ENCODE results near the gene ARNT2. TPM values are rescaled to one million over a fixed set of nuclear protein-coding genes. Genes with fewer than 3 reads are reported as not detected.

The ARNT2 gene
- total RNA-seq, 1 experiment from 2014 or later, result 7.0 TPM

- no peak overlapping the region for H3K4me3 Mint-ChIP-seq
- no peak overlapping the region for H3K27ac Mint-ChIP-seq
These were observed 27.6 kb downstream of the ARNT2 start for GRCh38 chr15:80431635-80432344.

GRCh38 chr15:80432345-80432702 lies 28.1 kb downstream of the ARNT2 start:
- no peak overlapping the region for H3K27ac Mint-ChIP-seq
- H3K9me3 Mint-ChIP-seq, result no peaks in the 10 kb centered on the region
- TF ChIP-seq HMGA2 (CRISPR knock-in tag; IDR thresholded peaks at IDR 0.05), result no peak
- no peak for TF ChIP-seq TEAD4 (CRISPR knock-in tag; IDR thresholded peaks at IDR 0.05)
- no peak for TF ChIP-seq HMGXB4 (CRISPR knock-in tag; IDR thresholded peaks at IDR 0.05)
- no peak for TF ChIP-seq ZBTB21 (CRISPR knock-in tag; IDR thresholded peaks at IDR 0.05; ENCODE audit: borderline replicate concordance)
- no peak overlapping the region for H3K4me3 Mint-ChIP-seq
- CTCF ChIA-PET, result interaction anchor here (1.3 to 1.8 kb wide), 2 partner anchors 14 to 135 kb away, joined by 4 to 9 read pairs; no protein-coding TSS in a partner anchor
- H3K4me1 Mint-ChIP-seq, result peaks cover 2% of the 10 kb centered on the region
- H3K27me3 Mint-ChIP-seq (ENCODE audit: low read depth), result no peaks in the 10 kb centered on the region; the same call in 1 of the 2 replicates
- ATAC-seq (no peak), DNase-seq (ENCODE audit: low spot score) (no peak)
- POLR2A ChIA-PET, result no interaction called here
- H3K36me3 Mint-ChIP-seq, result no peaks in the 10 kb centered on the region

More at GRCh38 chr15:80431635-80432344, 27.6 kb downstream of the ARNT2 start:
- no peak for ATAC-seq
- Mint-ChIP-seq H3K27me3 (ENCODE audit: low read depth) (no peaks in the 10 kb centered on the region; the same call in 1 of the 2 replicates), H3K4me1 (no peaks in the 10 kb centered on the region; the same call in 1 of the 2 replicates), H3K9me3 (no peaks in the 10 kb centered on the region), H3K36me3 (no peaks in the 10 kb centered on the region)
- CTCF ChIA-PET, result interaction anchor here (1.3 to 1.8 kb wide), 2 partner anchors 13 to 136 kb away, joined by 4 to 9 read pairs; no protein-coding TSS in a partner anchor
- TF ChIP-seq ZNF317 (CRISPR knock-in tag; IDR thresholded peaks at IDR 0.05; ENCODE audit: borderline replicate concordance, low read depth) (no peak), ZNF423 (CRISPR knock-in tag; IDR thresholded peaks at IDR 0.05) (peak; percentile 98)
- no peak for DNase-seq (ENCODE audit: low spot score)
- POLR2A ChIA-PET, result interaction anchor here (0.5 kb wide), 1 partner anchor 528 kb away, joined by 4 read pairs; no protein-coding TSS in a partner anchor

- CTCF ChIA-PET, result no interaction called here
- peaks cover 5% of the 10 kb centered on the region for H3K4me1 Mint-ChIP-seq
- ATAC-seq (no peak), DNase-seq (ENCODE audit: low spot score) (no peak)
- POLR2A ChIA-PET, result no interaction called here
- no peaks in the 10 kb centered on the region for H3K9me3 Mint-ChIP-seq
- H3K36me3 Mint-ChIP-seq, result no peaks in the 10 kb centered on the region
- H3K4me3 Mint-ChIP-seq, result no peak overlapping the region
- H3K27ac Mint-ChIP-seq, result no peak overlapping the region
- H3K27me3 Mint-ChIP-seq (ENCODE audit: low read depth), result no peaks in the 10 kb centered on the region; the same call in 1 of the 2 replicates
- TF ChIP-seq JAZF1 (CRISPR knock-in tag; IDR thresholded peaks at IDR 0.05) (no peak), ZNF671 (CRISPR knock-in tag; IDR thresholded peaks at IDR 0.05) (no peak), SMAD3 (CRISPR knock-in tag; IDR thresholded peaks at IDR 0.05; ENCODE audit: borderline replicate concordance) (no peak), ESRRA (CRISPR knock-in tag; IDR thresholded peaks at IDR 0.05; ENCODE audit: borderline replicate concordance) (no peak), ARID4B (CRISPR knock-in tag; IDR thresholded peaks at IDR 0.05; ENCODE audit: borderline replicate concordance) (no peak), E2F4 (CRISPR knock-in tag; IDR thresholded peaks at IDR 0.05; ENCODE audit: borderline replicate concordance, low read depth) (no peak), ZNF281 (CRISPR knock-in tag; IDR thresholded peaks at IDR 0.05) (no peak), MAX (CRISPR knock-in tag; IDR thresholded peaks at IDR 0.05) (no peak), IRF1 (CRISPR knock-in tag; IDR thresholded peaks at IDR 0.05) (no peak), ATF2 (CRISPR knock-in tag; IDR thresholded peaks at IDR 0.05; ENCODE audit: borderline replicate concordance, low read depth) (no peak), ATF1 (CRISPR knock-in tag; IDR thresholded peaks at IDR 0.05) (no peak), MYBL2 (CRISPR knock-in tag; IDR thresholded peaks at IDR 0.05) (no peak)
These were observed 29.7 kb downstream of the ARNT2 start for GRCh38 chr15:80433836-80434235.
